ENCODE results near the gene HDAC3.

HDAC3 gene

DNA sequence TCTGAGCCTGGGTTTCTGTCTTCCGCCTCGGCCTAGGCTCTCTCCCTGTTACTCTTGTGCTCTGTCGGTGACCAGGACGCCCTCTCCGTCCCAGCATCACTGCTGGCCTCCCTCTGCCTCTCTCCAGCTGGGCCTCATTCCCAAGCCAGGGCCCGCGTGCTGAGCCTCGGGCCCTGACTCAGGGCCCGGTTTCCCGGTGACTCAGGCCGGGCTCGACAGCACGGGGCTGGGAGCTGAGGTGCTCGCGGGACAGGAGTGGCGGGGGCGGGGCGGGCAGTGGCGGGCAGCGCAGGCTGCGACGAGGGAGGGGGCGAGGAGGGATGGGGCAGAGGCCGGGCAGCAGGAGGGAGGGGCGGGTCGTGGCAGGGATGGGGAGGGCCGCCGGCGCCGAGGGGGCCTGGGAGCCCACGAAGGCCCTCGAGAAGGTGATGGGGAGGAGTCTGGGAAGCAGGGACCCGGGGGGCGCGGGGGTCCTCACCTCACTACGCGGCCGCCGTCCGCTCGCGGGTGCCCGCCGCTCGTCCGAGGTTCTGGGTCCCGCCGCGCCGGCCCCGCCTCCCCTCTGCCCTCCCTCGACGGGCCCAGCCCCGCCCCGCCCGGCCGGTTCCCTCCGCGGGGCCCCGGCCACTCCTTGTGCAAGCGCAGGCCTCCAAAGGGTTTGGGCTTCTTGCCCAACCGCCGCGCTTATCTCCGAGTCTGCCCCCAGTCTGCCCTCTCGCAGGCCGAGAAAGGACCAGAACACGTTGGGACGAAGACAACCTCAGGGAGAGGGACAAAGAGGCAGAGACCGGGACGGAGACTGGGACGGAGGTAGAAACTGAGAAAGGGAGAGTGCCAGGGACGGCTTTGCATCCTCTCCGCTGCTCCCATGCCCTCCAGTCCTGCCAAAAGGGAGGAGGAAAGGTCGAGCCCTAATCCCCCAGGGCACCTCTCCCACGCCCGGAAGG lies 45.3 kb upstream of the HDAC3 start, which contains the start of gene ARAP3:
TSS of gene ARAP3 (minus strand) at position 536 of the 947 bp plus-strand sequence. CDS start 1,744 bp downstream, outside the sequence.
- TF ChIP-seq, protein P1, sequence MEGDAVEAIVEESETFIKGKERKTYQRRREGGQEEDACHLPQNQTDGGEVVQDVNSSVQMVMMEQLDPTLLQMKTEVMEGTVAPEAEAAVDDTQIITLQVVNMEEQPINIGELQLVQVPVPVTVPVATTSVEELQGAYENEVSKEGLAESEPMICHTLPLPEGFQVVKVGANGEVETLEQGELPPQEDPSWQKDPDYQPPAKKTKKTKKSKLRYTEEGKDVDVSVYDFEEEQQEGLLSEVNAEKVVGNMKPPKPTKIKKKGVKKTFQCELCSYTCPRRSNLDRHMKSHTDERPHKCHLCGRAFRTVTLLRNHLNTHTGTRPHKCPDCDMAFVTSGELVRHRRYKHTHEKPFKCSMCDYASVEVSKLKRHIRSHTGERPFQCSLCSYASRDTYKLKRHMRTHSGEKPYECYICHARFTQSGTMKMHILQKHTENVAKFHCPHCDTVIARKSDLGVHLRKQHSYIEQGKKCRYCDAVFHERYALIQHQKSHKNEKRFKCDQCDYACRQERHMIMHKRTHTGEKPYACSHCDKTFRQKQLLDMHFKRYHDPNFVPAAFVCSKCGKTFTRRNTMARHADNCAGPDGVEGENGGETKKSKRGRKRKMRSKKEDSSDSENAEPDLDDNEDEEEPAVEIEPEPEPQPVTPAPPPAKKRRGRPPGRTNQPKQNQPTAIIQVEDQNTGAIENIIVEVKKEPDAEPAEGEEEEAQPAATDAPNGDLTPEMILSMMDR (conservative IDR thresholded peaks at IDR 0.05; ENCODE audit: low read length), result no peak
- no peak for TF ChIP-seq EZH2phosphoT487 (IDR thresholded peaks at IDR 0.05; ENCODE audit: borderline replicate concordance)
- Histone ChIP-seq H3K79me2 (ENCODE audit: insufficient read depth, low read length) (no peaks in the 10 kb centered on the region), H3K9ac (ENCODE audit: low read depth, low read length, poor library complexity, severe bottlenecking) (no peak within 1 kb of the TSS), H3K9me3 (ENCODE audit: insufficient read depth, low read depth, low read length) (no peaks in the 10 kb centered on the region), H4K20me1 (ENCODE audit: insufficient read depth, low read length, poor library complexity, severe bottlenecking) (no peaks in the 10 kb centered on the region), H3F3A (ENCODE audit: low read depth) (no peaks in the 10 kb centered on the region), H3K27me3 (ENCODE audit: insufficient read depth, low read length, poor library complexity, severe bottlenecking) (no peaks in the 10 kb centered on the region), H3K4me3 (ENCODE audit: low read length, poor library complexity, severe bottlenecking) (no peak within 1 kb of the TSS), H3K4me2 (ENCODE audit: low read depth, low read length, poor library complexity, severe bottlenecking) (peak within 1 kb of the TSS; percentile 52), H3K4me1 (ENCODE audit: insufficient read depth, low read length, poor library complexity, severe bottlenecking) (peaks cover 21% of the 10 kb centered on the region), H3K9me2 (replicated peaks; ENCODE audit: low read depth, low read length) (no peaks in the 10 kb centered on the region), H2AFZ (ENCODE audit: low read length) (no peak within 1 kb of the TSS), H3K36me3 (ENCODE audit: insufficient read depth, low read length) (no peaks in the 10 kb centered on the region)

DNA sequence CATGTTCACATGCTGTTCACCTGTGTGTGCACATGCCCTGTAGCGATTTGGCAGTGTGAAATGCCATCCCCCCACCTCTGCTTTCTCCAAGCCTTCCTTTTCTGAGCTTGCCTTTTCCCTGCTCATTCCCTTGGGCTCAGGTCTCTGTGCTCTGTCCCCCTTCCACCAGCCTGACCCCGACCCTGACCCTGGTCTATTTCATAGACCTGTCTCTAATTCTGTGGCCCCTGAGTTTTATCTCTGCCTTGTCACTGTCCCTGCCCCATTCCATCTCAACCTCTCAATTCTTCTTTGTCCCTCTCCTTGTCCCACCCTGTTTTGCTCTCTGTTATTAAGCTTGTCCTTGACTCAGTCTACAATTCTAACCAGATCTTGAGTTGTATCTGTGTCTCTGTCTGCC lies 44.6 kb upstream of the HDAC3 start:
- H3K9me2 ChIP-seq (replicated peaks; ENCODE audit: low read depth, low read length), result no peaks in the 10 kb centered on the region
- no peaks in the 10 kb centered on the region for H3K27me3 ChIP-seq (ENCODE audit: insufficient read depth, low read length, poor library complexity, severe bottlenecking)
- H3K79me2 ChIP-seq (ENCODE audit: insufficient read depth, low read length), result no peaks in the 10 kb centered on the region
- no peaks in the 10 kb centered on the region for H3F3A ChIP-seq (ENCODE audit: low read depth)
- H3K4me1 ChIP-seq (ENCODE audit: insufficient read depth, low read length, poor library complexity, severe bottlenecking), result peaks cover 21% of the 10 kb centered on the region
- H3K4me3 ChIP-seq (ENCODE audit: low read length, poor library complexity, severe bottlenecking), result no peak overlapping the region
- H3K4me2 ChIP-seq (ENCODE audit: low read depth, low read length, poor library complexity, severe bottlenecking), result no peak overlapping the region
- H3K36me3 ChIP-seq (ENCODE audit: insufficient read depth, low read length), result no peaks in the 10 kb centered on the region
- TF ChIP-seq EZH2phosphoT487 (IDR thresholded peaks at IDR 0.05; ENCODE audit: borderline replicate concordance), result no peak
- TF ChIP-seq, protein P1 (conservative IDR thresholded peaks at IDR 0.05; ENCODE audit: low read length), result no peak
- no peak overlapping the region for H3K9ac ChIP-seq (ENCODE audit: low read depth, low read length, poor library complexity, severe bottlenecking)
- H4K20me1 ChIP-seq (ENCODE audit: insufficient read depth, low read length, poor library complexity, severe bottlenecking), result no peaks in the 10 kb centered on the region
- no peak overlapping the region for H2AFZ ChIP-seq (ENCODE audit: low read length)
- H3K9me3 ChIP-seq (ENCODE audit: insufficient read depth, low read depth, low read length), result no peaks in the 10 kb centered on the region

DNA sequence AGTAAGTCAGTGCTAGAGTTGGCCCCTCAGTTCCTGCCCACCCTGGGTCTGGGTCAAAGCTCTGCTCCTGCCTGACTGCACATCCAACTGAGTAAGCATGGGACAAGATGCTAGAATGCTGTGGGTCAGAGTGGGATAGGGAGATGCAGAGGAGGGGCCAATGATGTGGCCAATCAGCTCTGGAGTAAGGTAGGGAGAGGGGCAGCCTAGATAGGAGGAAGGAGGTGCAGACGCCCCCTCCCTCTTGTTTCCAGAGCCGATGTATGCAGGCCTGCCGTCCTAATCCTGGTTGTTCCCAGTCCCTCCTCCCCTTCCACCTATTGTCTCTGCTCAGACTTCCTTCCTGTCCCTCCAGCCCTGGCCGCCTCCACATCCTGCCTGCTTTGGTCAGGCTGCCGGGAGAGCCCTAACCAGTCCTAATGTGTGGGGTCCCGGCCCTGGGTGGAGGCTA lies 44.1 kb upstream of the HDAC3 start:
- H3K4me2 ChIP-seq (ENCODE audit: low read depth, low read length, poor library complexity, severe bottlenecking), result no peak overlapping the region

More for the DNA sequence above, 44.1 kb upstream of the HDAC3 start:
- H3K9me2 ChIP-seq (replicated peaks; ENCODE audit: low read depth, low read length), result no peaks in the 10 kb centered on the region
- no peaks in the 10 kb centered on the region for H4K20me1 ChIP-seq (ENCODE audit: insufficient read depth, low read length, poor library complexity, severe bottlenecking)
- no peak overlapping the region for H2AFZ ChIP-seq (ENCODE audit: low read length)
- no peaks in the 10 kb centered on the region for H3K79me2 ChIP-seq (ENCODE audit: insufficient read depth, low read length)
- TF ChIP-seq, protein P1 (conservative IDR thresholded peaks at IDR 0.05; ENCODE audit: low read length), result no peak
- TF ChIP-seq EZH2phosphoT487 (IDR thresholded peaks at IDR 0.05; ENCODE audit: borderline replicate concordance), result no peak
- H3K9ac ChIP-seq (ENCODE audit: low read depth, low read length, poor library complexity, severe bottlenecking), result no peak overlapping the region
- no peaks in the 10 kb centered on the region for H3K9me3 ChIP-seq (ENCODE audit: insufficient read depth, low read depth, low read length)
- H3K4me1 ChIP-seq (ENCODE audit: insufficient read depth, low read length, poor library complexity, severe bottlenecking), result peaks cover 21% of the 10 kb centered on the region
- no peaks in the 10 kb centered on the region for H3F3A ChIP-seq (ENCODE audit: low read depth)
- H3K27me3 ChIP-seq (ENCODE audit: insufficient read depth, low read length, poor library complexity, severe bottlenecking), result no peaks in the 10 kb centered on the region
- H3K4me3 ChIP-seq (ENCODE audit: low read length, poor library complexity, severe bottlenecking), result no peak overlapping the region
- no peaks in the 10 kb centered on the region for H3K36me3 ChIP-seq (ENCODE audit: insufficient read depth, low read length)

Measured in Loucy (cell line).